Liver (tissue), 9 donors: ENCODE results near the gene HOXC13. TPM values are rescaled to one million over a fixed set of nuclear protein-coding genes. Genes with fewer than 3 reads are reported as not detected.

Experiments
- DNase-seq: peaks from one replicate; pipeline ENCODE4 v3.0.0-alpha.2; 2017; ENCODE audit warnings: low spot score
- H3K27ac ChIP-seq, 2 donors: one replicate each; pipeline ENCODE4 v1.7.0; 2013; ENCODE audit warnings: inconsistent platforms in 2 of 2, low read length in 2 of 2, control low read depth in 1 of 2, low read depth in 1 of 2, mild to moderate bottlenecking in 1 of 2
- H3K27me3 ChIP-seq, 4 donors: one replicate each; pipeline versions ENCODE4 v1.6.1 to v1.7.0; 2013; ENCODE audit warnings: low read length in 3 of 4, inconsistent platforms in 1 of 4, mild to moderate bottlenecking in 1 of 4, moderate library complexity in 1 of 4; ENCODE audit not compliant: control insufficient read depth in 4 of 4, insufficient read depth in 4 of 4
- H3K36me3 ChIP-seq, 4 donors: one replicate each; pipeline versions ENCODE4 v1.6.1 to v1.7.0; 2013; ENCODE audit warnings: low read length in 3 of 4, mild to moderate bottlenecking in 3 of 4, low read depth in 1 of 4, moderate library complexity in 1 of 4; ENCODE audit not compliant: control insufficient read depth in 4 of 4, insufficient read depth in 3 of 4
- H3K4me1 ChIP-seq, 4 donors: one replicate each; pipeline versions ENCODE4 v1.6.1 to v1.7.0; 2013; ENCODE audit warnings: low read length in 3 of 4, mild to moderate bottlenecking in 3 of 4, moderate library complexity in 1 of 4; ENCODE audit not compliant: control insufficient read depth in 4 of 4, insufficient read depth in 4 of 4
- H3K4me3 ChIP-seq, 3 donors: one replicate each; pipeline versions ENCODE4 v1.6.1 to v1.7.0; 2013; ENCODE audit warnings: low read length in 3 of 3, control low read depth in 1 of 3, low read depth in 1 of 3, mild to moderate bottlenecking in 1 of 3
- H3K9ac ChIP-seq, 2 donors: one replicate each; pipeline ENCODE4 v1.7.0; 2013; ENCODE audit warnings: low read length in 2 of 2, mild to moderate bottlenecking in 2 of 2, moderate library complexity in 2 of 2, control low read depth in 1 of 2, low read depth in 1 of 2
- H3K9me3 ChIP-seq, 4 donors: one replicate each; pipeline versions ENCODE4 v1.6.1 to v1.7.0; 2013; ENCODE audit warnings: low read length in 3 of 4; ENCODE audit not compliant: control insufficient read depth in 4 of 4
- EGR1 ChIP-seq, 2 donors: IDR thresholded peaks; 2 replicates each; pipeline ENCODE4 v1.6.1; 2016 to 2018; ENCODE audit warnings: antibody characterized with exemption in 2 of 2, low read depth in 2 of 2
- FOXA1 ChIP-seq: IDR thresholded peaks from 2 replicates; pipeline ENCODE4 v1.6.1; 2016; ENCODE audit warnings: antibody characterized with exemption
- FOXA2 ChIP-seq: IDR thresholded peaks from 2 replicates; pipeline ENCODE4 v1.6.1; 2016; ENCODE audit warnings: antibody characterized with exemption
- GABPA ChIP-seq, 2 donors: IDR thresholded peaks in 1 of 2; conservative IDR thresholded peaks in 1 of 2; 2 replicates each; pipeline ENCODE4 v1.6.1; 2016; ENCODE audit warnings: antibody characterized with exemption in 2 of 2, mild to moderate bottlenecking in 1 of 2, moderate library complexity in 1 of 2
- HNF4G ChIP-seq: IDR thresholded peaks from 2 replicates; pipeline ENCODE4 v1.6.1; 2016; ENCODE audit warnings: antibody characterized with exemption
- JUND ChIP-seq, 2 donors: IDR thresholded peaks; 2 replicates each; pipeline ENCODE4 v1.6.1; 2016; ENCODE audit warnings: antibody characterized with exemption in 2 of 2
- RAD21 ChIP-seq, 2 donors: IDR thresholded peaks; 2 replicates each; pipeline ENCODE4 v1.6.1; 2016; ENCODE audit warnings: antibody characterized with exemption in 2 of 2, mild to moderate bottlenecking in 2 of 2
- RXRA ChIP-seq, 2 donors: IDR thresholded peaks; 2 replicates each; pipeline ENCODE4 v1.6.1; 2017 to 2018; ENCODE audit warnings: antibody characterized with exemption in 2 of 2, mild to moderate bottlenecking in 1 of 2
- SP1 ChIP-seq: IDR thresholded peaks from 2 replicates; pipeline ENCODE4 v1.6.1; 2018; ENCODE audit warnings: antibody characterized with exemption, mild to moderate bottlenecking
- TAF1 ChIP-seq: conservative IDR thresholded peaks from 2 replicates; pipeline ENCODE4 v1.6.1; 2016; ENCODE audit warnings: antibody characterized with exemption, mild to moderate bottlenecking
- YY1 ChIP-seq: IDR thresholded peaks from 2 replicates; pipeline ENCODE4 v1.6.1; 2016; ENCODE audit warnings: antibody characterized with exemption, mild to moderate bottlenecking
- WGBS: extraction: QIAGEN DNeasy Blood & Tissue Kit; methylation state at CpG from one replicate; pipeline ENCODE4 v1.1.7; 2013; 5-methylcytosine and 5-hydroxymethylcytosine counted together
- polyA plus RNA-seq, 2 donors: library from polyadenylated mRNA; stranded (reverse) in 1 of 2; unstranded in 1 of 2; fragments of 200-250 nt in 1 of 2; fragments of >200 nt in 1 of 2; fragmentation: Nextera tagmentation in 1 of 2; extraction: Ambion mirVana in 1 of 2; gene quantifications; one replicate each; pipeline versions ENCODE4 v1.2.1 to v1.2.3, GENCODE V29; 2013 to 2015
- total RNA-seq, 2 donors: library from RNA; depleted of rRNA; stranded (reverse); fragments of >200 nt; gene quantifications; one replicate each; pipeline ENCODE4 v1.2.3, GENCODE V29; 2014
- TF ChIP-seq, protein P1 (sequence below): IDR thresholded peaks from 2 replicates; pipeline ENCODE4 v1.6.1; 2016; ENCODE audit warnings: antibody characterized with exemption
- TF ChIP-seq, protein P2 (sequence below): IDR thresholded peaks from 2 replicates; pipeline ENCODE4 v1.6.1; 2016; ENCODE audit warnings: antibody characterized with exemption
- TF ChIP-seq, protein P3 (sequence below): fragments of 150-350 bp; IDR thresholded peaks from 2 replicates; pipeline ENCODE4 v1.5.1; 2017; ENCODE audit warnings: improper control_type of control experiment, low read depth, low read length; ENCODE audit not compliant: missing input control
- TF ChIP-seq, protein P4 (sequence below): IDR thresholded peaks from 2 replicates; pipeline ENCODE4 v1.6.1; 2016; ENCODE audit warnings: antibody characterized with exemption, mild to moderate bottlenecking
- donor health status: healthy.
- donor health status: healthy.
- donor health status: healthy.
- donor health status: healthy.
- donor health status: healthy.

Gene HOXC13
- total and polyA plus RNA-seq, 4 donors: not detected

DNA sequence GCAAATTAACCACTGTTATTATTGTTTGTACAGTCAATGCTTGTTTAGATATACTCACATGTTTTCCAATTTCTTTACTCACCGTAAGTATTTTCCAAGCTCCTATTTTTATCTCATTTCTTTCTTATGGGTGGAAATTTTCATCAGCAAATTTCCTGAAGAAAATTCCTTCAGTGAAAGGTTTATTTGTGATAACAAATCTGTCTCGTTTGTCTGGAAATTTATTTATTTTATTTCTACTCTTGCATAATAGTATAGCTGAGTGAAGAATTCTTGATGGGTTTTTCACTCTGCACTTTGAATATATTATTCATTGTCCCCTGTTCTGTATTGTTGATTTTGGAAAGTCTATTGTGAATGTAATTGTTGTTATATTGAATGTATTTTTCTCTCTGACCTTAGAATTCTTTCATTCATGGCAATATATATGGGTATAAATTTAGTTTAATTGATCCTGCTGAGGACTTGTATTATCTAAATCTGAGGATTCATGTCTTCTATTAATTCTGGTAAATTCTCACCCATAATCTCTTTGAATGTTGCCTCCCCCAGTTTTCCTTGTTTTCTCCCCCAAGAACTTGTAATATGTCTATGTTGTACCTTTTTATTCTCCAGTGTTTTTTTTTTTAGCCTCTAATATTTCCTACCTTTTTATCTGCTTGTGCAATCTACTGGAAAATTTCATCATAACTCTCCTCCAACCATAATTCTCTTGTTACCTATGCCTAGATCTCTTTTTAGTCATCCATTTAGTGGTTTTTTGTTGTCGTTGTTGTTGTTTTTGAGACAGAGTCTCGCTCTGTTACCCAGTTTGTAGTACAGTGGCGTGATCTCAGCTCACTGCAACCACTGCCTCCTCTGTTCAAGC lies 21.6 kb upstream of the HOXC13 start (continued):
- TF ChIP-seq, protein P1, sequence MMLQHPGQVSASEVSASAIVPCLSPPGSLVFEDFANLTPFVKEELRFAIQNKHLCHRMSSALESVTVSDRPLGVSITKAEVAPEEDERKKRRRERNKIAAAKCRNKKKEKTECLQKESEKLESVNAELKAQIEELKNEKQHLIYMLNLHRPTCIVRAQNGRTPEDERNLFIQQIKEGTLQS: no peak
- TF ChIP-seq FOXA1 (no peak), EGR1 (IDR thresholded peaks at IDR 0.05; ENCODE audit: low read depth in 2 of 2) (no peak), GABPA (IDR thresholded peaks at IDR 0.05 in 1 of 2, conservative IDR thresholded peaks at IDR 0.05 in 1 of 2) (no peak), RXRA (IDR thresholded peaks at IDR 0.05) (no peak), TAF1 (no peak), FOXA2 (no peak), SP1 (no peak)

DNA sequence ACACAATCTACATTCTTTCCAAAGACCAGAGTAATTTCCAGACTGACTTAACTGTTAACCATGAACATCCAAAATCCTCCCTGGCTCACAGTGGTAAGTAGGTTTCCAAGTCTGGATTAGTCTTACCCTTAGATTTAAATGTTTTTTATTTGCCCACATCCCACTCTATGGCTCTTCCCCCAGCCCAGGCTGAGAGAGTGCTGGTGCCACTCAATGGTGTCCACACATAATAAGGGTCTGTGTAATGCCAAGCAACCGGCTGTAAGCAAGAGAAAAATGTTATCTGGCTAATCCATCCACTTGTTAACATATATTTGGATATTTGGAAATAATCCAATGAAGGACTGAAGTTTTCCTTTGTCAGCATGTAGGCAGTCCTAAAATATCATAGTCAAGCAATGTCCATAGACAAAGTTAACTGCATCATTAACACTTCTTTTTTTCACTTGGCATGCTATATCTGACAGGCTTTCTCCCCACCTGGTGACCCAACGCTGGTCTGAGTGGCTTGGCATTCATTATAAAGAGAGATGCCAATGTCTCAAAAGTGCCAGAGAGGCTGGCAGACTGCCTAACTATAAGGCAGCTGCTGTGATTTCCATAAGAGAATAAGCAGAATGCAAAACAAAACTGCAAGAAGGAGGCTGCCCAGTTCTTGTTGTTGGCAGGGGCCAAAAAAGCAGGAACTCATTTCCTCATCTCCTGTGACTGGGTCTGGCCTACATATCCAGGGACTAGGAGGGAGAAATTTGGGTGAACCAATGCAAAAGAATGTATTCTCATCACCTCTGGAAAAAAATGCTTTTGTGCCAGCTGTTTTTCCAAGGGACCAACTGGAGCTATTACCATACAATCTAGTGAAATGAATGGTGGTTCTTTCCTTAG lies 13.9 kb upstream of the HOXC13 start:
- H3K27me3 ChIP-seq: peaks cover 5 to 36% (median 13%) of the 10 kb centered on the region in 4 donors
- H3K36me3 ChIP-seq: no peaks in the 10 kb centered on the region
- no peak for DNase-seq
- H3K27ac ChIP-seq: no peak overlapping the region
- H3K4me3 ChIP-seq: no peak overlapping the region
- H3K9me3 ChIP-seq: no peaks in the 10 kb centered on the region
- H3K4me1 ChIP-seq: no peaks in the 10 kb centered on the region
- no peak overlapping the region for H3K9ac ChIP-seq
- 46% methylated on average over 2 of the region's 2 CpGs for WGBS
- TF ChIP-seq, protein P2, sequence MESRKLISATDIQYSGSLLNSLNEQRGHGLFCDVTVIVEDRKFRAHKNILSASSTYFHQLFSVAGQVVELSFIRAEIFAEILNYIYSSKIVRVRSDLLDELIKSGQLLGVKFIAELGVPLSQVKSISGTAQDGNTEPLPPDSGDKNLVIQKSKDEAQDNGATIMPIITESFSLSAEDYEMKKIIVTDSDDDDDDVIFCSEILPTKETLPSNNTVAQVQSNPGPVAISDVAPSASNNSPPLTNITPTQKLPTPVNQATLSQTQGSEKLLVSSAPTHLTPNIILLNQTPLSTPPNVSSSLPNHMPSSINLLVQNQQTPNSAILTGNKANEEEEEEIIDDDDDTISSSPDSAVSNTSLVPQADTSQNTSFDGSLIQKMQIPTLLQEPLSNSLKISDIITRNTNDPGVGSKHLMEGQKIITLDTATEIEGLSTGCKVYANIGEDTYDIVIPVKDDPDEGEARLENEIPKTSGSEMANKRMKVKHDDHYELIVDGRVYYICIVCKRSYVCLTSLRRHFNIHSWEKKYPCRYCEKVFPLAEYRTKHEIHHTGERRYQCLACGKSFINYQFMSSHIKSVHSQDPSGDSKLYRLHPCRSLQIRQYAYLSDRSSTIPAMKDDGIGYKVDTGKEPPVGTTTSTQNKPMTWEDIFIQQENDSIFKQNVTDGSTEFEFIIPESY: no peak
- no peak for TF ChIP-seq YY1
- TF ChIP-seq, protein P3, sequence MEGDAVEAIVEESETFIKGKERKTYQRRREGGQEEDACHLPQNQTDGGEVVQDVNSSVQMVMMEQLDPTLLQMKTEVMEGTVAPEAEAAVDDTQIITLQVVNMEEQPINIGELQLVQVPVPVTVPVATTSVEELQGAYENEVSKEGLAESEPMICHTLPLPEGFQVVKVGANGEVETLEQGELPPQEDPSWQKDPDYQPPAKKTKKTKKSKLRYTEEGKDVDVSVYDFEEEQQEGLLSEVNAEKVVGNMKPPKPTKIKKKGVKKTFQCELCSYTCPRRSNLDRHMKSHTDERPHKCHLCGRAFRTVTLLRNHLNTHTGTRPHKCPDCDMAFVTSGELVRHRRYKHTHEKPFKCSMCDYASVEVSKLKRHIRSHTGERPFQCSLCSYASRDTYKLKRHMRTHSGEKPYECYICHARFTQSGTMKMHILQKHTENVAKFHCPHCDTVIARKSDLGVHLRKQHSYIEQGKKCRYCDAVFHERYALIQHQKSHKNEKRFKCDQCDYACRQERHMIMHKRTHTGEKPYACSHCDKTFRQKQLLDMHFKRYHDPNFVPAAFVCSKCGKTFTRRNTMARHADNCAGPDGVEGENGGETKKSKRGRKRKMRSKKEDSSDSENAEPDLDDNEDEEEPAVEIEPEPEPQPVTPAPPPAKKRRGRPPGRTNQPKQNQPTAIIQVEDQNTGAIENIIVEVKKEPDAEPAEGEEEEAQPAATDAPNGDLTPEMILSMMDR: no peak

DNA sequence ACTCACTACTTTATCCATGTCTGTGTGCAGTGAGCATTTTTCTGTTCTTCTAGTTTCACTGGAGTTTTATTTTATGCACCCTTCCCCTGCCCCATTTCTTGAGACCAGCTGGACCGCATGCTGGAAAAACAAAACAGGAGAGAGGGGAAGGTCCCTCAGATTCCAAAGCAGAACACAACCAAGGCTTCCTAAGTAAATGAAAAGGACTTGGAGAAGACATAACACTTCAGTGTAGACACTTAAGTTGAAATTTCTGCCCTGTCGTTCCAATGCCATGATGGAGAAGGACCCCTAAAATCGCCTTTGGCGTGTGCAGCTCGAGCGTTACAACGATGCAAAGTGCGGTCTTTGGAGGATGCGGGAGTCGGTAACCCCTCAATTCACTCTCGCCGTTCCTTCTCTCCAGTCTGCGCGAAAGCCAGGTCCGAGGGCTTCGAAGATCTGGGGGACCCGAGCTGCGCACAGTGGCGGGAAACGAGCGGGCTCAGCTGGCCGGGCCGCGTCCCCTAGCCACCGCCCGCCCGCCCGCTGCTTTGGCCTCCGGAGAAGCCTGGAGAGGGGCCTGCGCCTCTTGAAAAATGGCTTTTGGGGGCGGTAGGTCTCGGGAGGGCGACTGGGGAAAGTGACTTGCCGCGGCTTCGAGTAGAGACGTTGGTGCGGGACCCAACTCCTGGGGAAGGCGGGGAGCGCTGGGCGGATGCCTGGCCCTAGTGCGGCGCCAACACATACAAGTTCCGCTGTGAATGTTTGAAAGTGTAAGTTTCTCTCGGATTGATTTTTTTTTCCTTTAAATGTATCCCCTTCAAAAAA lies 11.2 kb upstream of the HOXC13 start:
- 6% methylated on average over 45 of the region's 45 CpGs for WGBS
- no peak overlapping the region for H3K27ac ChIP-seq
- no peaks in the 10 kb centered on the region for H3K36me3 ChIP-seq
- no peak overlapping the region for H3K9ac ChIP-seq
- H3K27me3 ChIP-seq: peaks cover 7 to 47% (median 23%) of the 10 kb centered on the region in 4 donors
- no peaks in the 10 kb centered on the region for H3K4me1 ChIP-seq
- no peak for DNase-seq
- TF ChIP-seq EGR1 (IDR thresholded peaks at IDR 0.05; ENCODE audit: low read depth in 2 of 2) (no peak), YY1 (no peak), HNF4G (no peak), JUND (IDR thresholded peaks at IDR 0.05) (no peak), RAD21 (IDR thresholded peaks at IDR 0.05) (no peak), TAF1 (no peak)
- TF ChIP-seq, protein P4, sequence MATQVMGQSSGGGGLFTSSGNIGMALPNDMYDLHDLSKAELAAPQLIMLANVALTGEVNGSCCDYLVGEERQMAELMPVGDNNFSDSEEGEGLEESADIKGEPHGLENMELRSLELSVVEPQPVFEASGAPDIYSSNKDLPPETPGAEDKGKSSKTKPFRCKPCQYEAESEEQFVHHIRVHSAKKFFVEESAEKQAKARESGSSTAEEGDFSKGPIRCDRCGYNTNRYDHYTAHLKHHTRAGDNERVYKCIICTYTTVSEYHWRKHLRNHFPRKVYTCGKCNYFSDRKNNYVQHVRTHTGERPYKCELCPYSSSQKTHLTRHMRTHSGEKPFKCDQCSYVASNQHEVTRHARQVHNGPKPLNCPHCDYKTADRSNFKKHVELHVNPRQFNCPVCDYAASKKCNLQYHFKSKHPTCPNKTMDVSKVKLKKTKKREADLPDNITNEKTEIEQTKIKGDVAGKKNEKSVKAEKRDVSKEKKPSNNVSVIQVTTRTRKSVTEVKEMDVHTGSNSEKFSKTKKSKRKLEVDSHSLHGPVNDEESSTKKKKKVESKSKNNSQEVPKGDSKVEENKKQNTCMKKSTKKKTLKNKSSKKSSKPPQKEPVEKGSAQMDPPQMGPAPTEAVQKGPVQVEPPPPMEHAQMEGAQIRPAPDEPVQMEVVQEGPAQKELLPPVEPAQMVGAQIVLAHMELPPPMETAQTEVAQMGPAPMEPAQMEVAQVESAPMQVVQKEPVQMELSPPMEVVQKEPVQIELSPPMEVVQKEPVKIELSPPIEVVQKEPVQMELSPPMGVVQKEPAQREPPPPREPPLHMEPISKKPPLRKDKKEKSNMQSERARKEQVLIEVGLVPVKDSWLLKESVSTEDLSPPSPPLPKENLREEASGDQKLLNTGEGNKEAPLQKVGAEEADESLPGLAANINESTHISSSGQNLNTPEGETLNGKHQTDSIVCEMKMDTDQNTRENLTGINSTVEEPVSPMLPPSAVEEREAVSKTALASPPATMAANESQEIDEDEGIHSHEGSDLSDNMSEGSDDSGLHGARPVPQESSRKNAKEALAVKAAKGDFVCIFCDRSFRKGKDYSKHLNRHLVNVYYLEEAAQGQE: no peak
- H3K4me3 ChIP-seq: no peak overlapping the region
- H3K9me3 ChIP-seq: no peaks in the 10 kb centered on the region
